CD8-positive, alpha-beta memory T cell (primary cell): Measurements from ENCODE around the gene MCTP2. TPM values are rescaled to one million over a fixed set of nuclear protein-coding genes. Genes with fewer than 3 reads are reported as not detected.

Experiments used
- CTCF ChIA-PET: fragments of 350-600 bp; sonication (Branson Sonifier 250); formaldehyde crosslinking; loops from one replicate; lab custom pipeline; 2021; ENCODE audit warnings: antibody characterized with exemption; lab: Charles Lee
- POLR2A ChIA-PET: fragments of 350-600 bp; sonication (Branson Sonifier 250); formaldehyde crosslinking; loops from one replicate; lab custom pipeline; 2021; ENCODE audit warnings: antibody characterized with exemption; lab: Charles Lee
- DNase-seq, 5 donors: peaks; one replicate each; pipeline versions ENCODE4 v3.0.0 to v3.0.0-alpha.2; 2020 to 2022; ENCODE audit warnings: mixed read lengths in 1 of 5
- H3K27ac ChIP-seq: one replicate; pipeline ENCODE4 v1.7.0; 2013; ENCODE audit warnings: low read depth, mild to moderate bottlenecking, low read length, moderate library complexity
- H3K27me3 ChIP-seq: 2 replicates; pipeline ENCODE4 v1.7.0; 2013; ENCODE audit warnings: low read length, mild to moderate bottlenecking; ENCODE audit not compliant: insufficient read depth, poor library complexity, severe bottlenecking
- H3K36me3 ChIP-seq: 2 replicates; pipeline ENCODE4 v1.7.0; 2013; ENCODE audit warnings: mild to moderate bottlenecking, low read length, moderate library complexity; ENCODE audit not compliant: insufficient read depth
- H3K4me1 ChIP-seq: 2 replicates; pipeline ENCODE4 v1.7.0; 2013; ENCODE audit warnings: mild to moderate bottlenecking, low read length, moderate library complexity; ENCODE audit not compliant: insufficient read depth
- H3K4me3 ChIP-seq: 2 replicates; pipeline ENCODE4 v1.7.0; 2013; ENCODE audit warnings: mild to moderate bottlenecking, low read length
- H3K9me3 ChIP-seq: 2 replicates; pipeline ENCODE4 v1.7.0; 2013; ENCODE audit warnings: mild to moderate bottlenecking, low read length
- H3K27ac Mint-ChIP-seq, 8 donors: one replicate each; pipeline ENCODE4 v1.8.0; 2020 to 2021; ENCODE audit warnings: mixed read lengths in 8 of 8, mild to moderate bottlenecking in 6 of 8, inconsistent platforms in 3 of 8, moderate library complexity in 3 of 8
- H3K27me3 Mint-ChIP-seq, 2 donors: one replicate each; pipeline ENCODE4 v1.8.0; 2020 to 2021; ENCODE audit warnings: mixed read lengths in 2 of 2, mild to moderate bottlenecking in 1 of 2, moderate library complexity in 1 of 2
- H3K36me3 Mint-ChIP-seq, 3 donors: one replicate each; pipeline ENCODE4 v1.8.0; 2020 to 2021; ENCODE audit warnings: mixed read lengths in 3 of 3, inconsistent platforms in 1 of 3, mild to moderate bottlenecking in 1 of 3
- H3K4me1 Mint-ChIP-seq, 3 donors: one replicate each; pipeline ENCODE4 v1.8.0; 2020 to 2021; ENCODE audit warnings: mixed read lengths in 3 of 3, inconsistent platforms in 1 of 3, mild to moderate bottlenecking in 1 of 3
- H3K4me3 Mint-ChIP-seq, 7 donors: one replicate each; pipeline ENCODE4 v1.8.0; 2020 to 2021; ENCODE audit warnings: mixed read lengths in 7 of 7, mild to moderate bottlenecking in 6 of 7, moderate library complexity in 4 of 7, inconsistent platforms in 2 of 7
- H3K9me3 Mint-ChIP-seq, 5 donors: one replicate each; pipeline ENCODE4 v1.8.0; 2020 to 2022; ENCODE audit warnings: mixed read lengths in 5 of 5, mild to moderate bottlenecking in 3 of 5, moderate library complexity in 2 of 5, inconsistent platforms in 1 of 5
- polyA plus RNA-seq: library from polyadenylated mRNA; unstranded; fragments of 300-500 nt; fragmentation: Illumina TruSeq; gene quantifications from one replicate; pipeline ENCODE4 v1.2.3, GENCODE V29; 2021
- total RNA-seq, 2 experiments: library from RNA; stranded (reverse); gene quantifications; one replicate each; pipeline ENCODE4 v1.2.3, GENCODE V29; 2021

The MCTP2 gene
- total and polyA plus RNA-seq, 3 experiments from 2014 or later = 13.6 to 17.0 (median 16.5) TPM

- H3K36me3 ChIP-seq = no peaks in the 10 kb centered on the region
- H3K27ac Mint-ChIP-seq = peak overlapping the region in 1 of 8 donors; percentile 49
- DNase-seq = no peak
- no peak overlapping the region for H3K27ac ChIP-seq
- peaks cover 0 to 8% (median 2%) of the 10 kb centered on the region in 3 donors for H3K4me1 Mint-ChIP-seq
- no peaks in the 10 kb centered on the region for H3K4me1 ChIP-seq
- no peaks in the 10 kb centered on the region for H3K9me3 Mint-ChIP-seq
- H3K4me3 Mint-ChIP-seq = no peak overlapping the region
- H3K4me3 ChIP-seq = no peak overlapping the region
- H3K27me3 ChIP-seq = no peaks in the 10 kb centered on the region
- no peaks in the 10 kb centered on the region for H3K9me3 ChIP-seq
- H3K36me3 Mint-ChIP-seq = peaks cover 12 to 61% (median 17%) of the 10 kb centered on the region in 3 donors
- H3K27me3 Mint-ChIP-seq = peaks cover 0 to 2% of the 10 kb centered on the region in 2 donors
- POLR2A ChIA-PET = no interaction called here
- CTCF ChIA-PET = no interaction called here
Measured at GRCh38 chr15:94348084-94348483, 116.7 kb downstream of the MCTP2 start.

- Mint-ChIP-seq H3K36me3 (peaks cover 12 to 58% (median 15%) of the 10 kb centered on the region in 3 donors), H3K27ac (no peak overlapping the region), H3K27me3 (peaks cover 0 to 2% of the 10 kb centered on the region in 2 donors), H3K4me3 (no peak overlapping the region), H3K9me3 (no peaks in the 10 kb centered on the region), H3K4me1 (peaks cover 0 to 8% (median 2%) of the 10 kb centered on the region in 3 donors)
- ChIA-PET POLR2A (no interaction called here), CTCF (interaction anchor here (1.2 kb wide), 1 partner anchor 8 kb away, joined by 3 read pairs; no protein-coding TSS in a partner anchor)
- no peak overlapping the region for H3K27ac ChIP-seq
- H3K9me3 ChIP-seq = no peaks in the 10 kb centered on the region
- DNase-seq = no peak
- H3K27me3 ChIP-seq = no peaks in the 10 kb centered on the region
- no peak overlapping the region for H3K4me3 ChIP-seq
- H3K4me1 ChIP-seq = no peaks in the 10 kb centered on the region
- no peaks in the 10 kb centered on the region for H3K36me3 ChIP-seq
Measured at GRCh38 chr15:94351031-94351535, 119.7 kb downstream of the MCTP2 start.

GRCh38 chr15:94352636-94353487 lies 121.5 kb downstream of the MCTP2 start:
- CTCF ChIA-PET = no interaction called here

GRCh38 chr15:94353488-94353820 lies 122.1 kb downstream of the MCTP2 start:
- H3K27me3 Mint-ChIP-seq = peaks cover 0 to 2% of the 10 kb centered on the region in 2 donors
- no peak overlapping the region for H3K4me3 Mint-ChIP-seq
- Histone ChIP-seq H3K27me3 (no peaks in the 10 kb centered on the region), H3K4me3 (no peak overlapping the region), H3K4me1 (no peaks in the 10 kb centered on the region), H3K9me3 (no peaks in the 10 kb centered on the region), H3K27ac (no peak overlapping the region), H3K36me3 (no peaks in the 10 kb centered on the region)
- no peak overlapping the region for H3K27ac Mint-ChIP-seq
- no peaks in the 10 kb centered on the region for H3K9me3 Mint-ChIP-seq
- H3K4me1 Mint-ChIP-seq = peaks cover 0 to 7% (median 0%) of the 10 kb centered on the region in 3 donors
- DNase-seq = no peak
- ChIA-PET CTCF (no interaction called here), POLR2A (no interaction called here)
- H3K36me3 Mint-ChIP-seq = peaks cover 15 to 69% (median 16%) of the 10 kb centered on the region in 3 donors

More at GRCh38 chr15:94352636-94353487, 121.5 kb downstream of the MCTP2 start:
- Mint-ChIP-seq H3K4me3 (no peak overlapping the region), H3K27ac (no peak overlapping the region), H3K27me3 (peaks cover 0 to 2% of the 10 kb centered on the region in 2 donors), H3K9me3 (no peaks in the 10 kb centered on the region), H3K36me3 (peaks cover 12 to 65% (median 15%) of the 10 kb centered on the region in 3 donors), H3K4me1 (peaks cover 0 to 8% (median 2%) of the 10 kb centered on the region in 3 donors)
- POLR2A ChIA-PET = no interaction called here
- no peak for DNase-seq
- no peak overlapping the region for H3K4me3 ChIP-seq
- H3K36me3 ChIP-seq = no peaks in the 10 kb centered on the region
- H3K9me3 ChIP-seq = no peaks in the 10 kb centered on the region
- no peaks in the 10 kb centered on the region for H3K4me1 ChIP-seq
- no peaks in the 10 kb centered on the region for H3K27me3 ChIP-seq
- no peak overlapping the region for H3K27ac ChIP-seq

GRCh38 chr15:94354655-94355054 lies 123.3 kb downstream of the MCTP2 start:
- Histone ChIP-seq H3K9me3 (no peaks in the 10 kb centered on the region), H3K27me3 (no peaks in the 10 kb centered on the region), H3K27ac (no peak overlapping the region), H3K4me1 (no peaks in the 10 kb centered on the region), H3K36me3 (no peaks in the 10 kb centered on the region), H3K4me3 (no peak overlapping the region)
- ChIA-PET POLR2A (interaction anchor here (0.6 kb wide), 1 partner anchor 1454 kb away, joined by 4 read pairs; the partner anchor contains the start of gene CHD2), CTCF (no interaction called here)
- no peak overlapping the region for H3K4me3 Mint-ChIP-seq
- H3K9me3 Mint-ChIP-seq = no peaks in the 10 kb centered on the region
- H3K4me1 Mint-ChIP-seq = no peaks in the 10 kb centered on the region
- no peaks in the 10 kb centered on the region for H3K27me3 Mint-ChIP-seq
- DNase-seq = no peak
- H3K27ac Mint-ChIP-seq = no peak overlapping the region
- peaks cover 9 to 66% (median 12%) of the 10 kb centered on the region in 3 donors for H3K36me3 Mint-ChIP-seq

GRCh38 chr15:94359716-94360115 lies 128.4 kb downstream of the MCTP2 start:
- no peaks in the 10 kb centered on the region for H3K4me1 ChIP-seq
- POLR2A ChIA-PET = no interaction called here
- Mint-ChIP-seq H3K27ac (no peak overlapping the region), H3K27me3 (no peaks in the 10 kb centered on the region), H3K4me3 (no peak overlapping the region), H3K4me1 (peaks cover 0 to 1% (median 0%) of the 10 kb centered on the region in 3 donors), H3K9me3 (no peaks in the 10 kb centered on the region), H3K36me3 (peaks cover 8 to 64% (median 12%) of the 10 kb centered on the region in 3 donors)
- H3K9me3 ChIP-seq = no peaks in the 10 kb centered on the region
- H3K27ac ChIP-seq = no peak overlapping the region
- CTCF ChIA-PET = no interaction called here
- no peak for DNase-seq
- H3K36me3 ChIP-seq = no peaks in the 10 kb centered on the region
- H3K27me3 ChIP-seq = no peaks in the 10 kb centered on the region
- H3K4me3 ChIP-seq = no peak overlapping the region

GRCh38 chr15:94360251-94360685 lies 128.9 kb downstream of the MCTP2 start:
- CTCF ChIA-PET = no interaction called here
- POLR2A ChIA-PET = no interaction called here
- Histone ChIP-seq H3K4me3 (no peak overlapping the region), H3K27me3 (no peaks in the 10 kb centered on the region), H3K9me3 (no peaks in the 10 kb centered on the region), H3K27ac (no peak overlapping the region), H3K4me1 (no peaks in the 10 kb centered on the region), H3K36me3 (no peaks in the 10 kb centered on the region)
- Mint-ChIP-seq H3K36me3 (peaks cover 8 to 61% (median 15%) of the 10 kb centered on the region in 3 donors), H3K9me3 (no peaks in the 10 kb centered on the region), H3K4me1 (peaks cover 0 to 1% (median 0%) of the 10 kb centered on the region in 3 donors), H3K4me3 (no peak overlapping the region), H3K27me3 (no peaks in the 10 kb centered on the region), H3K27ac (peak overlapping the region in 2 of 8 donors; percentile 4 to 63)
- no peak for DNase-seq
